ENCODE data around the gene HNRNPC. TPM values are rescaled to one million over a fixed set of nuclear protein-coding genes. Genes with fewer than 3 reads are reported as not detected.
A peak's percentile ranks its signal among the peaks of the same experiment; 100 is the strongest.

HNRNPC gene
- total RNA-seq, 1 experiment from 2014 or later = 1,062 TPM

DNA sequence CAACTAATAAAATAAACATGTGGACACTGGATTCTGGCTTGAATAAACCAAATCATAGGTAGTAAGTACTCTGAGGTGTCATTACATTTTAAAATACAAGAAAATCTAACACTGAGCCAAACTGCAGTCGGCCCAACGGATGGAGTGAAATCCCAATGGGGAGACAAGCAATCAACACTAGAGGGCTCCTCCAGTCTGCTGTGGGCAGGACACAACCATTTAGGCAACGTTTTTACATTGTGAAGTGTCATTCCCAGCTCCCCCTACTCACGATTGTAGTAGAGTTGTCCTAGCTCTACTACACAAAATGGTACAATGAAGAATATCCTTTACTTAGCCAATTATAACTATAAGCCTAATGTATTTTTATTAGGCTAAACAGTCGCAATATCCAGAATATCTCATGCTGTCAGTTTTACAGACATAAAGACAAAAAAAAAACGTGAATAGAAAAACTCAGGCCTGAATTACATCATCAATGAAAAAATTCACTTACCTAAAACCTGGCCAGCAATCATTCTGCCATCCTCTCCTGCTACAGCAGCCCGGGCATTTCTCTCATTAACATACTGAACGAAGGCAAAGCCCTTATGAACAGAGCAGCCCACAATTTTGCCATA, 35.7 kb downstream of the HNRNPC start:
- no peak overlapping the region for H3K27ac ChIP-seq (ENCODE audit: insufficient read length, low read depth, low read length)
- H3K79me1 ChIP-seq (ENCODE audit: insufficient read depth, low read depth, low read length, poor library complexity, severe bottlenecking) = peaks cover 3% of the 10 kb centered on the region
- no peak overlapping the region for H3T11ph ChIP-seq (ENCODE audit: low read length)
- no peaks in the 10 kb centered on the region for H3K23me2 ChIP-seq (ENCODE audit: insufficient read length, low read depth, low read length, poor library complexity, severe bottlenecking)
- no peaks in the 10 kb centered on the region for H3K9me3 ChIP-seq (ENCODE audit: control insufficient read depth, low read depth, low read length)
- peaks cover 59% of the 10 kb centered on the region; the same call in 1 of the 2 replicates for H3K79me2 ChIP-seq (ENCODE audit: insufficient read depth, low read length)
- H2AK5ac ChIP-seq (ENCODE audit: insufficient read length, low read length) = no peak overlapping the region
- H2BK120ac ChIP-seq (ENCODE audit: low read depth, low read length, poor library complexity, severe bottlenecking) = no peak overlapping the region
- Mint-ChIP-seq H3K9me3 (no peaks in the 10 kb centered on the region), H3K27me3 (ENCODE audit: low read depth) (no peaks in the 10 kb centered on the region; the same call in 1 of the 2 replicates), H3K4me1 (peaks cover 23 to 39% of the 10 kb centered on the region in 2 experiments), H3K27ac (peak overlapping the region in 2 of 3 experiments; percentile 62 to 83; a peak in 4 of 7 replicates), H3K4me3 (no peak overlapping the region), H3K36me3 (ENCODE audit: insufficient read depth in 1 of 3, low read depth in 3 of 3) (peaks cover 53 to 86% (median 84%) of the 10 kb centered on the region in 3 experiments)
- no peak overlapping the region for H2BK20ac ChIP-seq (ENCODE audit: low read depth, low read length, poor library complexity, severe bottlenecking)
- no peak overlapping the region for H3K4ac ChIP-seq (ENCODE audit: low read depth, low read length)
- no peaks in the 10 kb centered on the region for H4K20me1 ChIP-seq (ENCODE audit: control insufficient read depth, insufficient read depth, insufficient read length)
- H4K91ac ChIP-seq (ENCODE audit: insufficient read length, low read depth, low read length) = no peak overlapping the region
- no peak overlapping the region for H4K5ac ChIP-seq (ENCODE audit: insufficient read length, low read depth, low read length)
- H3K23ac ChIP-seq (ENCODE audit: insufficient read length, low read depth, low read length) = no peak overlapping the region
- no peak overlapping the region for H3K4me2 ChIP-seq (ENCODE audit: insufficient read depth, insufficient read length, low read length)
- peak; percentile 56 for TF ChIP-seq CTCF (conservative IDR thresholded peaks at IDR 0.05)
- no peak overlapping the region for H2BK5ac ChIP-seq (ENCODE audit: insufficient read length, low read length)
- no peak overlapping the region for H3K14ac ChIP-seq (ENCODE audit: insufficient read depth, low read length)
- no peak overlapping the region for H2BK15ac ChIP-seq (ENCODE audit: low read depth, low read length)
- H3K56ac ChIP-seq (ENCODE audit: insufficient read length, low read depth, low read length) = no peak overlapping the region
- no peaks in the 10 kb centered on the region for H3K27me3 ChIP-seq (ENCODE audit: insufficient read depth, low read length)
- H2BK12ac ChIP-seq (ENCODE audit: insufficient read length, low read depth, low read length) = no peak overlapping the region
- H3K9ac ChIP-seq (ENCODE audit: extremely low read depth, insufficient read length, low read length) = no peak overlapping the region
- WGBS (ENCODE audit: extremely low coverage, insufficient read length, low lambda C conversion rate) = no CpG with 5 or more reads among the region's 8 CpGs
- H3K18ac ChIP-seq (ENCODE audit: insufficient read length, low read depth, low read length) = no peak overlapping the region
- no peak overlapping the region for H2AFZ ChIP-seq (ENCODE audit: low read length)
- no peaks in the 10 kb centered on the region for H3K4me1 ChIP-seq (ENCODE audit: insufficient read depth, low read length)
- H4K8ac ChIP-seq (replicated peaks; ENCODE audit: insufficient read length, low read depth, low read length) = no peak overlapping the region
- no peak for DNase-seq

Data from H9 (cell line).